ENCODE measurements around the gene CDK1. TPM values are rescaled to one million over a fixed set of nuclear protein-coding genes. Genes with fewer than 3 reads are reported as not detected.

Gene CDK1
- total RNA-seq, 1 donor from 2014 or later = 4.1 TPM

DNA sequence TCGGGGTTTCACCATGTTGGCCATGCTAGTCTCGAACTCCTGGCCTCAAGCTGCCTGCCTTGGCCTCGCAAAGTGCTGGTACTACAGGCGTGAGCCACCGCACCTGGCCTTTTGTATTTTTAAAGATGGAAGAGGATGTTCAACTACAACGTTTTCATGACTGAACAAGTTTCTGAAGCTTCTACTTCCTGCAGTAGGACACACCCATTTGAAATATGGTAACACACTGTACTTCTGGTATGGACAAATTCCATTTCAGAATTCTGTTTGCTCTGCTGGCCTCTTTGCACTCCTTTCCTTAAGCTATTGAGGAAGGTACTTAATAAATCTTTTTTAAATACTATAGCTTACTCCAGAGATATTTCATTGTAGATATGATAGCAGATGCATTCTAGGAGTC lies 10.9 kb upstream of the CDK1 start:
- no peak for ATAC-seq
- no peak for DNase-seq (ENCODE audit: missing footprints)
- intact Hi-C loops (cut with DNase I) = no loop called here

DNA sequence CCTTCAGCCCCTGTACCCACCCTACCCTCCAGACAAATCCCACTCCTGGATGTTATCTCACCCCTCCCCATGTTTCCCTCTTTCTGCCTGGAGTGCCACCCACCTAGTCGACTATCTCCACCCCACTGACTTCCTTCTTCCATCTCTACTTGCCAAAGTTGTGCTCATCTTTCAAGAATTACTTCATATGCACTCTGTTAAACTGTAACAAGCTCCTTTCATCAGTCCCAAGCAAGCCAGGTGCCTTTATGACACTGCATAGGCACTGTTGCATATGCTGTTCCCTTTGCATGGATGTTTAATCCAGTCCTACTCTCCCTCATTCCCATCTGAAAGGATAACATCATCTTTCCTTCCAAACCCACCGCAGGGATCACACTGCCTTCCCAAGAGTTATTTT lies 8.9 kb upstream of the CDK1 start:
- DNase-seq (ENCODE audit: missing footprints) (no peak), ATAC-seq (no peak)
- intact Hi-C loops (cut with DNase I) = no loop called here

DNA sequence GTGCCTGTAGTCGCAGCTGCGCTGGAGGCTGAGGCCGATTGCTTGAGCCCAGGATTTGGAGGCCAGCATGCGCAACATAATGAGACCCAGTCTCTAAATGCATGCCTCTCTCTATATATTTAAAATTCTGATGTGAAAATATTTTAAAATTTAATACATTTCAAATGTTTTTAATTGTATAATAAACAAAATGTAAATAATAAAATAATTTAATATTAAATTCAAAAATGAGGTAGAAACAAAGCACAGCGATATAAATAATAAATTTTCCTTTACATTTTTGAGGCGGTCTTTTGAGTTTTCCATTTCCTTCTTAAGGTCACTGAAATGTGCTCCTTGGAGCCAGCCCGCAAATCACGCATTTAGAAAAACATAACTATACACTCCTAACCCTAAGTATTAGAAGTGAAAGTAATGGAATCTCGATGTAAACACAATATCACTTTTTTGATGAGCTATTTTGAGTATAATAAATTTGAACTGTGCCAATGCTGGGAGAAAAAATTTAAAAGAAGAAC lies 523 bp upstream of the CDK1 start:
- DNase-seq (ENCODE audit: missing footprints) (no peak), ATAC-seq (no peak)
- intact Hi-C loops (cut with DNase I) = no loop called here

DNA sequence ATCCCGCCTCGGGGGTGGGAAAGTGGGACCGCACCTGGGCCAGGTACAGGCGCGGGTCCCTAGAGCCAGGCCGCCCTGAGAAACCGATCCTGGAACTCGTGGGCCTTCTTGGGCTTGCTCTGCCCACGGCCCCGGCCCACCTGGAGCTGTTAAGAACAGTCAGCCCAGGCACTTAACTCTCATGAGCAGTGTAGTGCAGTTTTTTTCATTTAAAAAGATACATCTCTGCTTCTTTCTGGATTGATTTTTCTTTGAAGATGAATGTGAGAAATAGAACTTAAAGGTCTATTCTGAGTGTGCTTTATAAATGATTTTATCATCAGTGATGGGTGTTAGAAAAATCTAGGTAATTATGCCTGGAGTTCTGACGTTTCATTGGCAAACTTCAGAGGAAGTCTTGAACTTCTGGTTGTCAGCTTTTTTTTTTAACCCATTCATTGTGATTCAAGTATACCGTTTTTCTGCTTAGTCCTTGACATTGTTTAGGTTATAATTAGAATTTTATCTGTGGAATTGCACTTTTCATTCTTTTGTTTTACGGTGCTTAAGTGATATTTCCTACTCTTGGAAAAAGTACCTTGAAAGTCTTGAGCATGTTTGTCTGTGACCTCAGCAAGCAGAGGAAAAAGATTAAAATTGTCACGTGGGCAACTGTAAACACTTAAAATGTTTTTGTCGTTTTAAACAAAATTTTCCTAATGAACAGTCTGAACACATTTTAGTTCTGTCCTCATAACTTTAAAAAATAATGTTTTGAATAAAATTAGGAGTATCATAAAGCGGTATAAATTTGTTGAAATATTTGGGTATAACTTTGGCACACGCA lies 906 bp downstream of the CDK1 start:
- ATAC-seq = no peak

DNA sequence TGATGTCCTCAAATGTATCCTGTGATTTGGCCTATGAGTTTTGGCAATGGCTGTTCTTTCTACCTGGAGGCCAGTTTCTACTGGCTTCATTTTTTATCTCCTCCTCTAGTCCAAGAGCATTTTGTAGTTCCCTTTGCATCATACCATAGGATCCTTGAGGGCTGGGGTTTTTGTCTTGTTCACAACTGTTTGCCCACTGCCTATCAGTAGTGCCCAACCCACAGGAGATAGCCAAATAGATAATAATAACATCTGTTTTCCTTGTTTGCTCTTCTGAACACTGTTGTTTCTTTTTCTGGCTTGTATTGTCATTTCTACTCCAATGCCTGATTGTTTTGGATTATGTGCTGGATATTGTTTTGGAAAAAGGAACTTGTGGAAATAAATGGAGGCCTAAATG lies 3.4 kb downstream of the CDK1 start:
- DNase-seq (ENCODE audit: missing footprints) = no peak
- intact Hi-C loops (cut with DNase I) = no loop called here
- ATAC-seq = no peak

More for the DNA sequence above, 906 bp downstream of the CDK1 start:
- intact Hi-C loops (cut with DNase I) = no loop called here
- no peak for DNase-seq (ENCODE audit: missing footprints)

DNA sequence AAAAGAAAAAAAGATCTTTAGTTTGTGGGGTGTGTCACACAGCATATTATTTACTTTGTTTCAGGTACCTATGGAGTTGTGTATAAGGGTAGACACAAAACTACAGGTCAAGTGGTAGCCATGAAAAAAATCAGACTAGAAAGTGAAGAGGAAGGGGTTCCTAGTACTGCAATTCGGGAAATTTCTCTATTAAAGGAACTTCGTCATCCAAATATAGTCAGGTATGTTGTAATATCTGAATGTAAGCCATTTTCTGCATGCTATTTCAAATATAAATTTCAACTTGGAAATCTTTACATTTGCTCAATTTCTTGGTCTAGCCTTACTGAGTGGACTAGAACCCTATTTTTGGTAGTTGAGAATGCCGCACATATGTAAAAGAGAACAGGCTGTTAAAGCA lies 6.4 kb downstream of the CDK1 start:
- ATAC-seq (no peak), DNase-seq (ENCODE audit: missing footprints) (no peak)
- intact Hi-C loops (cut with DNase I) = no loop called here

DNA sequence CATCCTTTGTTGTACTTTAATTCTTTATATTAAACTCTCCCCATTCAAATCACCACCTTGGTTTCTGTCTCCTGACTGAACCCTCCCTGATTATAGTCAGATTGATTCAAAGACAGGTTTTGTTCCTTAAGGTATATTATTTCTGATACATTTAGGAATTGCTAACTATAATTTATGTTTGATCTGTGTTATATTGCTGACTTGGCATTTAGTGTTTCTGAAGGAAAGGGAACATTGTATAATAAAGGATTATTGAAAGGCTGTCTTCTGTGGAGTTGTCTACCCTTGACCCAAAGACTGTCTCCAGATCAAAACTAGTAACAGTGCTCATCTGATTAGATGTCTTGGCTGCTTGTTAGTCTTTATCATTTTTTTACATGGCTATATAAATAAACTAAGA lies 10.3 kb downstream of the CDK1 start:
- intact Hi-C loops (cut with DNase I) = no loop called here
- DNase-seq (ENCODE audit: missing footprints) (no peak), ATAC-seq (no peak)

DNA sequence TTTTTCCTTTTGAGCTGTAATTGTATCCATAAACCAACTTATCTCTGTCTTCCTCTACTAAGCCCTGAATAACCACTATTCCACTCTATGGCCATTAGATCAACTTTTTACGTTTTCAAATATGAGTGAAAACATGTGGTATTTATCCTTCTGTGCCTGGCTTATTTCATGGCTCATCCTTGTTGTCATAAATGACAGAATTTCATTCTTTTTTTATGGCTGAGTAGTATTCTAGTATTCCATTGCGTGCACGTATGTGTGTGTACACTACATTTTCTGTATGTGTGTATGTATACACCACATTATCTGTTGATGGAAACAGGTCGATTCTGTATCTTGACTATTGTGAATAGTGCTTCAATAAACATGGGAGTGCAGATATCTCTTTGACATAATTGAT lies 11.1 kb downstream of the CDK1 start:
- ATAC-seq (no peak), DNase-seq (ENCODE audit: missing footprints) (no peak)
- intact Hi-C loops (cut with DNase I) = no loop called here

DNA sequence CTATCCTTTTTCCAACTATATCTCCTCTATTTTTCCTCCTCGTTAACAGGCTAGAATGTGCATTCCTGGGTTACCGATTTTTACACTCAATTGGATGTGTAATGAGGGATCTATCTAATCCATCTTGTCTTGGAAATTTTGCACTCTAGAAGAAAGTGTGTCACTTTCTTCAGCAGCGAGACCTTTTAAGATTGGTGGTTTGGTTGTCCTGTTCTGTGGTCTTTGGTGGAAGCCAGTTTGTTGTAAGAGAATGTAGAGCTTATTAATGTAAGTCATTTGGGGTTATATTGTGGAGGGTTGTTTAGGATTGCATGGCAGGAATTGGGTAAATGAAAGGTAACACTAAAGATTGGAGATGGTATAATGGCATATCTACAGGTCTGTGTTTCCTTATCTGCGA lies 16.7 kb downstream of the CDK1 start:
- ATAC-seq = no peak
- DNase-seq (ENCODE audit: missing footprints) = no peak
- intact Hi-C loops (cut with DNase I) = no loop called here

DNA sequence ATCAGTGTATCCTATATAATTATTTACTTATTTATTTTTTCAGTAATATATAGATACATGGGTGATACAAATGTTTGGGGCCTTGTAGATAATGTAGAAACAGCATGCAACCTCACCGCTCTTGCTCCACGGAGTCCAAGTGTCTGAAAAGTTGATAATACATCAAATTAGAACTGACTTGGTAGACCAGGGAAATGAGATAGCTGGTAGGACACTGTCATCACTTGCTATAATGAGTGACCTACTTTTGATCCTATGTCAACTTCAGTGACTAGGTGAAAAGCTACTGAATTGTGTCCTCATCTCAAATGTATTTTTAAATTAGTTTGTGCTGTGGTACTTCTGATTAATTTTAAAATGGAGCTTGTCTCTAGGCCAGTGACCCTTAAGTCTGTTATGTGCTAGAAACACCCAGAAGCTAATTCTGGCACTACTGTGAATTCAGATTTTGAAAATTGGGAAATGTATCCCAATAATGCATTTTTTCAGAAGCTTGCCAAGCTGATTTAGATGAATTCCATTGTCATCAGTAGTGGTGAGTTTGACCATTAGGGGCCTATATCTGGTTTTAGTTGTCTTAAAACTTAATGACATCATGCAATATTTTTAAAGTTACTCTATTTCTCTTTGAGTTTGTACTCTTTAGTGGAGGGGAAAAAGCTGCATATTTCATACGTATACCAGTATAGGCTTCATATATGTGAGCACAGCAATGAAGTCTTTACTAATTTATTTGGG lies 17.4 kb downstream of the CDK1 start:
- DNase-seq (ENCODE audit: missing footprints) (no peak), ATAC-seq (no peak)
- intact Hi-C loops (cut with DNase I) = no loop called here

DNA sequence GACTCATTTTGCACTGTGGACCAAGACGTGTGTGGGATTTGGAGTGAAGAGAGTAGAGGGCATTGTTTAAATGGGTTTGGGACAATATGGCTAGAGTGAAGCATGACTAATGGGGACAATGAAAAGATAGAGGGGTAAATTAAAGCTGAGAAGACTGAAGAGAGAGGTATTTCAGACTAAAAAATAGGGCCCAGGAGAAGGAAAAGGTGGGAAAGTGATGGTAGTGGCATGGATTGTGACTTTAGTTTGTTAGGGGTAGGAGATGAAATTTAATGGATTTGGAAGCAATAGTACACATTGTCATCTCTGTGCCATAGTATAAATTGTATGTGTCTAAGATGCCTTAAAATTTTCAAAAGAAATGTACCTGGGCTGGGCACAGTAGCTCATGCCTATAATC lies 18.2 kb downstream of the CDK1 start:
- DNase-seq (ENCODE audit: missing footprints) (no peak), ATAC-seq (no peak)
- intact Hi-C loops (cut with DNase I) = no loop called here

DNA sequence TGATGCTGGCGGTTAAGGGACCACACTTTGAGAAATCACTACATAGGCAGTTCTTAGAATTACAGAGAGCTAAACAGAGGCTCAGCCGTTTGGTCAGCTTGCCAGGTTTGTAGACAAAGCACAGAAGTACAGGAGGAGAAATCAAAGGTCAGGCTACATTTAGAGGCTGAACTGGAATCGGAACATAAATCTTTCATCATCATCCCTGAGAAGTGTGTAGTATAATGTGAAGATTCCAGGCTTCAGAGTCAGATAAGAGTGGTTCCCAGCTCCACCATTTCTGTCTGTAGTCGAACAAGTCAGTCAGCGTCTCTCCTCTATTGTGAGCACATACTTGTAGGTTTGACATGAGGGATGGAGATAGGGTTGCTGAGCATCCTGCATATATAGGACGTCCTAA lies 18.9 kb downstream of the CDK1 start:
- ATAC-seq (no peak), DNase-seq (ENCODE audit: missing footprints) (no peak)
- intact Hi-C loops (cut with DNase I) = no loop called here

DNA sequence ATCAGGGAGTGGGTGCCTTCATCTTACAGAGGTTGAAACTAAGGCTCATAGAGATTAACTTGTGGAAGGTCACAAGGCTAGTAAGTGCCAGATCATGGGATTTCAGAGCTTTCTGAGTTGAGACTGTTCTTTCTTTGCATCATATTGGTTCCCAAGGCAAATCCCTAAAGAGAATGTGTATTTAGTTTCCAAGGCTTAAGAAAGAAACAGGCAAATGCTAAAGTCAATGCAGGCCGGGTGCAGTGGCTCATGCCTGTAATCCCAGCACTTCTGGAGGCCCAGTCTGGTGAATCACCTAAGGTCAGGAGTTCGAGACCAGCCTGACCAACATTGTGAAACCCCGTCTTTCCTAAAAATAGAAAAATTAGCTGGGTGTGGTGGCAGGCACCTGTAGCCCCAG lies 19.8 kb downstream of the CDK1 start:
- ATAC-seq = no peak
- intact Hi-C loops (cut with DNase I) = no loop called here

DNA sequence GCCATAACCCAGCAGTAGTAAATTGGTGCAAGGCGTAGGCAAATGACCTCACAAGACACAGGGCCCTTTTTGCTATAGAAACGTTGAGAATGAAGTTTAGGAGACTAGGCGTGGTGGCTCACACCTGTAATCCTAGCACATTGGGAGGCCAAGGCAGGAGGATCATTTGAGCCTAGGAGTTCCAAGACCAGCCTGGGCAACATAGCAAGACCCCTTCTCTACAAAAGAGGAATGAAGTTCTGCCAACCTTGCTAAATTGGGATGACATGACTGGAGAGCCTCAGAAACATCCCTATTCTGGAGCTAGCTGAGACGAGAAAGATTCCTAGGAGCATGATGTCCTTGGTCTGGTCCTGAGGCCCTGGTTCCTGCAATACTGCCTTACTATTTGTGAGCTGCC lies 20.6 kb downstream of the CDK1 start:
- DNase-seq (ENCODE audit: missing footprints) (no peak), ATAC-seq (no peak)
- intact Hi-C loops (cut with DNase I) = no loop called here

More for the DNA sequence above, 19.8 kb downstream of the CDK1 start:
- DNase-seq (ENCODE audit: missing footprints) = no peak

DNA sequence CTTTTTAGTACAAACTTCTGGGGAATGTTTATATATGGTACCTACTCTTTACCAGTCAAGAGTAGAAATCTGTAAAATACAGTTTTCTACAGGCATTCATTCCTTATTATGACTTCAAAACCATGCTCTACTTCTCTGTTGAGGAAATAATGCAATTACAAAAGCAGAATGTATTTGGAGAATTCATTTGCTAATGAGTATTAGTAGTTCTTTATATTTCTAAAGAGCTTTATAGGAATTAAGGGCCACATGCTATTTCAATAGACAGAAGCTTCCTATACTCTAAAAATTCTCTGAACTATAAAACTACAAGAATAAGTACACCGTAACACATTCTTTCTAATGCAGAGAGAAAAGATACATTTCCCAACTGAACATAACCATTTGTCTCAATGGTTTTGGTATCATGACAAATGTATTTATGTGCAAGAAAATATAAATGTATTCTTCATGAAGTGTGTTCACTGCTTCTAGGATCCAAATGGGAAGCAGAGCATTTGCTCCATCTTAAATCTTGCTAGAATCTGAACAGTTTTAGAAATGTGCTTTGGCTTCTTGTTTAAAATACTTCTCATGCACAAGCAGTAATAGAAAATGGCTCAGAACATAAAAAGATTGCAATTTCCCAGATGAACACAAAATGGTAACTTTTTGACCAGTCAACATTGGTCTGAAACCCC lies 21.8 kb downstream of the CDK1 start:
- DNase-seq (ENCODE audit: missing footprints) (no peak), ATAC-seq (no peak)
- intact Hi-C loops (cut with DNase I) = no loop called here

DNA sequence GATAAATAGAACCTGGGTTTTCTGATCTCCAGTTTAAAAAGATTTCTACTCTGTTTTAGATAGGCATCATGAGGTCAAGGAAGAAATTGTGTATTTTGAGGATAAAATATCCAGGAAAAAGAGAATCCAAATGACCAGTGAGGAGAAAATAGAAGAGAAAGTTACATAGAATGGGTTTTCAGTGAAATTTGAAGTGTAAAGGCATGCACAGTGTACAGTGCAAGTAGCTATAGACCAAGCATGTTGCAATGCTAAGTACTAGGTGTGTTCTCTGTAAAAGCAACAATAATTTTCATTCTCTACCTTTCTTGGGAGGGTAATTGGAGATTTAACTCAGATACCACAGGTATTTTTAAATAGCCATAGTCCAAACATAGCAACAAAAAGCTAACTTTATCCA lies 22.6 kb downstream of the CDK1 start:
- intact Hi-C loops (cut with DNase I) = no loop called here
- no peak for ATAC-seq
- DNase-seq (ENCODE audit: missing footprints) = no peak

DNA sequence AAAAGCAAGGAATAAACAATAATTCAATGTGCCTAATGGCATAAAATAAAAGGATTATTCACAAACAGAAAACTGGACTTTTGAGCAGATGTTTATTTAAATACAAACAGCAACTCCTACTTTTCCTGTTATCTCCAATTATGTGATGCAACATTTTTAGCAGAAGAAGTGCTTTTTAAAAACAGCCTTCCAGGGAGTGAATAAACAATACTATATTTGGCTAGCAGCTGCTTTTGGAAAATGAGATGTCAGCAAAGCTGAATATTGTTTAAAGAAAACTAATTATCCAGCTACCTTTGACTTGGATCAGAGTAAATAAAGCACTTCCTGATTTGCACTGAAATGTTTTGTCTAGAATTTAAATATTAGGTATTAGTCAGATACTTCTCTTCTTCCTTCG lies 23.2 kb downstream of the CDK1 start:
- intact Hi-C loops (cut with DNase I) = no loop called here
- no peak for DNase-seq (ENCODE audit: missing footprints)
- ATAC-seq = no peak

DNA sequence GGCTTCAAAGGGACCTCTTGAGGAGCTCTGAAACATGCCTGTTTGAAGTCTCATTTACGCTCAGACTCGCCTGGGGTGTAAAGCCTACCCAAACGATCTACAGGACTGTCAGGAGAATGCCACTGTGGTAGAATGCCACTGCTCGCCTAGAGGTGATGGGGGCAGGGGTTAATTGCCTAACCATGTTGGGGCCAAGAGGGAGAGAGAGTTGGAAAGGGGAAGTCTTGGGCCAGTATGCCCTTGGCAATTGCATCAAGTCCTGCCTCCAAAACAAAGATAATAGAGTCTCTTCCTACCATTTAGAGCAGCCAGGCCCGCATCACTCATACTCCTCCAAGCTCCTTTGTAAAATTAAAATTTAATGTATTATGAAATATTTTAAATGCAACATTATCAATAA lies 25.2 kb downstream of the CDK1 start:
- ATAC-seq (no peak), DNase-seq (ENCODE audit: missing footprints) (no peak)
- intact Hi-C loops (cut with DNase I) = no loop called here

DNA sequence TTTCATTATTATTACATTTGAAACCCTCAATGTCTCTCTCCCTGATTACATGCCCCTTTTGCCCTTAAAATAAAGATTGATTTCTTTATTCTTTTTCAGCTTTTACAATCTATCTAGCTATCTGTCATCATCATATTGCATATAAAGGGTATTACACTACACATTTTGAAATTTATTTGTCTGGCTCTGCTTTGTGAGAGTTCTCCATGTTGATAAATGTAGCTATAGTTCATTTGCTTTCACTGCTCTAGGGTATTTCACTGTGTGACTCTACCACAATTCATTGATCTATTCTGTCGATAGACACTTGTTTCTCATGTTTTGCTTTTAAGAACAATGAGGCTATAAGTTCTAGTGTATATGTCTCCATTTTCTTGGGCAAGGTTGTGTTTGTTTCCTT lies 25.6 kb downstream of the CDK1 start:
- no peak for ATAC-seq
- DNase-seq (ENCODE audit: missing footprints) = no peak
- intact Hi-C loops (cut with DNase I) = no loop called here

DNA sequence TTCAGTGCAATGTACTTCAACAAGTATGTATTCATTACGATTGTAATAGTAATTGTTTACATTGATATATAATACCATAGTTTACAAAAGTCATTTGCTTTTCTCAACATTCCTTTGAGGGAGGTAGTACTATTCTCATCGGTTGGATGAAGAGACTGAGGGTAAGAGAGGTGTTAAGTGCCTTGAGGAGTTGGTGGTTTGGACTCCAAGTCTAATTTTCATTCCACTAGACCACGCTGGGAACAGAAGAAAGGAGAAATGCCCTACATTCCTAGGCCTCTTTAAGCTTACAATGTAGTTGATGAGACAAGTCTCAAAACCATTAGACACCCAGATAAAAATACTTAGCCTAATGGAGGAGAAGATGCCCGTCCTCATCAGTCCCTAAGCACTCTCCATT lies 28.6 kb downstream of the CDK1 start:
- ATAC-seq (no peak), DNase-seq (ENCODE audit: missing footprints) (no peak)
- intact Hi-C loops (cut with DNase I) = no loop called here
